Neural cell (in vitro differentiated cells): ENCODE measurements around the gene GSC2.

ENCODE experiments used
- CTCF ChIP-seq: fragments of 450-650 bp; IDR thresholded peaks from 2 replicates; pipeline ENCODE4 v1.5.1; 2014; ENCODE audit warnings: antibody characterized with exemption, mild to moderate bottlenecking, moderate library complexity; ENCODE audit not compliant: poor library complexity, severe bottlenecking
- EZH2 ChIP-seq: fragments of 200-600, 300-800 bp; shearing (Covaris generic), sonication (generic); IDR thresholded peaks from 2 replicates; pipeline ENCODE4 v1.6.1; 2014; ENCODE audit warnings: antibody characterized with exemption, low read length, borderline replicate concordance, mild to moderate bottlenecking; ENCODE audit not compliant: insufficient read depth, poor library complexity, severe bottlenecking
- POLR2AphosphoS5 ChIP-seq: IDR thresholded peaks from 2 replicates; pipeline ENCODE4 v1.6.1; 2012

GRCh38 chr22:19149991-19150390, at the start of gene GSC2:
- TF ChIP-seq CTCF (no peak), POLR2AphosphoS5 (no peak), EZH2 (no peak)
